Stimulated activated CD4-positive, alpha-beta T cell treated with anti-CD3 and anti-CD28 coated beads, Interleukin-4, amount 100 ng/mL, for 4 hours (primary cell): Measurements from ENCODE around the gene CNDP1.
"Not testable (repeated sequence)": the region's sequence is repeated elsewhere in the genome, so short reads cannot be mapped to it uniquely, and the experiment has no call there.

Source experiments
- DNase-seq, 2 experiments: peaks; one replicate each; pipeline ENCODE4 v3.0.0-alpha.2; 2020

CNDP1 gene

GRCh38 chr18:74534150-74534969 lies at the start of gene CNDP1:
CNDP1 (plus strand) TSS chr18:74534500; CDS start chr18:74534668, 168 bp downstream.
- DNase-seq: no peak

- DNase-seq: no peak
Measured at GRCh38 chr18:74486119-74486849, 48.0 kb upstream of the CNDP1 start.

- DNase-seq: no peak
Measured at GRCh38 chr18:74488354-74488753, 45.9 kb upstream of the CNDP1 start.

- DNase-seq: no peak
Measured at GRCh38 chr18:74488864-74489263, 45.4 kb upstream of the CNDP1 start.

DNA sequence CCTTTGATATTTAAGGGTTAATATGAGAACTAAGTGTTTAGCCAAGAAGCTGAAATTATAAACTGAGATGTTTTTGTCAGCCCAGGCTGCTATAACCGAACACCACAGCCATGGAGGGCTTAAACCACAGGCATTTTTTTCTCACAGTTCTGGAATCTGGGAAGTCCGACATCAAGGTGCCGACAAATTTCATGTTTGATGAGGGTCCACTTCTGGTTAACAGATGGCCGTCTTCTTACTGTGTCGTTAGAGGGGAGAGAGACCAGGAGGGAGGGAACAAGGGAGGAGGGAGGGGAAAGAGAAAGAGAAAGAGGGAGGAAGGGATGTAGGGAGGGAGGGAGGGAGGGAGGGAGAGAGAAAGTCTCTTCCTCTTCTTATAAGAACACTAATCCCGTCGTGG lies 44.6 kb upstream of the CNDP1 start:
- no peak for DNase-seq

DNA sequence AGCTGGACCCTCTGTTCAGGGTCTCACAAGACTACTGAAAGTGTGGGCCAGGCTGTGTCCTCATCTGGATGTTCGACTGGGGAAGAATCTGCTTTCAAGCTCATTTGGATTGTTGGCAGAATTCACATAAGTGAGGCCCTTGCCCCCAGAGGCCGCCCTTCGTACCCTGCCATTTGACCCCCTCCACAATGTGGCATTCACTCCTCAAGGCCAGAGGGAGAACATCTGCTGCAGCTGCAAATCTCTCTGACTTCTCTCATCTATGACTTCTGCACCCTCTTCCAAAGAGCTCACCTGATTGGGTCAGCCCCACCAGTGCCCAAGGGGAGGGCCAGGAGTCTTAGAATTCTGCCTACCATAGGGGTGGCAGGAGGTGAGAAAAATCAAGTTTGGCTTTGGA lies 42.0 kb upstream of the CNDP1 start:
- DNase-seq: no peak

- DNase-seq: peak in 1 of 2 experiments; percentile 59
Measured at GRCh38 chr18:74493689-74494088, 40.6 kb upstream of the CNDP1 start.

DNA sequence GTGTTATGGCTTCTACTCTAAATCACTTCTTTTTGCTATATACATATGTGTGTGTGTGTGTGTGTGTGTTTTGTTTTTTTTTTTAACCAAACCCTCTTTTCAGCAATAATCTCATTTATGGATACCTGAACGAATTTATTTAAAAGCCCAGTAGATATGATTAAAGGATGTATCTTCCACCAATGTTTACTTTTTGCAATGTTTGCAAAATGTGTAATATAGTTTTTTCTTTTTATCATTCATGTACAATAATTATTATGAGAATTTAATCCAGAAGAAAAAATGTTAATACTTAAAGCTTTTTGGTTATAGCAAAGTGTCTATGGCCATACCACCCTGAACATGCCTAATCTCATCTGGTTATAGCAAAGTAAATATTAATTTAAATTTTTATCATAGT lies 39.8 kb upstream of the CNDP1 start:
- DNase-seq: no peak

- DNase-seq: peak; percentile 98 to 100
Measured at GRCh38 chr18:74495581-74496507, 38.5 kb upstream of the CNDP1 start, which contains the start of gene CNDP2. CNDP2 (plus strand) TSS chr18:74496363; CDS start chr18:74499974, 3,611 bp downstream.

DNA sequence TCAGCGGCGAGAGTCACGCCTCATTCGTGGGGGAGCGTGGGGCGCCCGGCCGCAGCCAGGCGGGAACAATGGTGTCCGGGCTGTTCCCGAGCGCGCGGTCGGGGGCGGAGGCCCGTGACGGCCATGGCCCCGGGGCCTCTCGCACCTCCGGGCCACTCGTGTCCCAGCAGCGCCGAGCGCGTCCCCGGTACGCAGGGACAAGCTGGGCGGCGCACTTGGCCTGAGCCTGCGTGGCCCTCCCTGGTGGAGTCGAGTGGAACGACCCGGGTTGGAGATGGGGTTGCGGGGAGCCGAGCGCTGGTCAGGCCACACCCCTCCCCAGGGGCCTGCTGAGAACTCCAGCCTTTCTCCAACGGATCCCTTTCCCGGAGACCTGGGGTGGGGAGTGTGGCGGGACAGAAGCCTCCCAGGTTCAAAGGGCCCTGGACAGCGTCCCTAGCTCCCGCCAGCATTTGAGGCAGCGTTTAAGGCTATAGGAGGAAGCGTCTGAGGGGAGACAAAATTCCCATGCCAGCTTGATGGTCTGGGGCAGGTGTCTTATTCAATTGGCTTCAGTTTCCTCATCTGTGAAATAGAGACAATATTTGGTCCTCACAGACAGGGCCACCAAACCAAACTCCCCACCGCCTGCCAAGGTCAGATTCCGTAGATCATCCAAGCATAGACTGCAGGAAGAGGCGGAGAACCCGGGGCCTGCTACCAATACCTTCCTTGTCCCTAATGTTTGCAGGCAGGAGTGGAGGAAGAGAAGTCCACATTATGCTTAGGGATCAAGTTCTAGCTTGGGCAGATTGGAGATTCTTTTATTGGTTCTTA lies 37.6 kb upstream of the CNDP1 start:
- peak; percentile 25 to 30 for DNase-seq

- DNase-seq: no peak
Measured at GRCh38 chr18:74497324-74497676, 37.0 kb upstream of the CNDP1 start.

GRCh38 chr18:74497778-74498177 lies 36.5 kb upstream of the CNDP1 start:
- DNase-seq: no peak

GRCh38 chr18:74498712-74499627 lies 35.3 kb upstream of the CNDP1 start:
- DNase-seq: peak; percentile 71 to 81

GRCh38 chr18:74499633-74500032 lies 34.7 kb upstream of the CNDP1 start:
- DNase-seq: peak; percentile 21 to 51

DNA sequence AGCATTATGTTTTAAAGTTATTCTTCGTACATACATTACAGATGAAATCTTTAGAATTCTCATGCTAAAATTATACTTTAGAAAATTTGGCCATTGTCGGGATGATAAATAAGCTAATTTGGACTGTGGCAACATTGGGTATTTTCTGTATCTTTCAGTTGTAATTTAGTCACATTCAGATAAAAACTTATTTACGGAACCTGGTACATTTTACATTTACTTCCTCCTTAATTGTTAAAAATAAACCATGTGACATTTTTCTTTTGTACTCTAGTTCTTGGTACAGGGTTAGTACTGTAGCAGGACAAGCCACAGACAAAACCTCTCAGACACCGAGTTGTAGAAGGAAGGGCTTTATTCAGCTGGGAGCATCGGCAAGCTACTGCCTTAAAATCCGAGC lies 33.9 kb upstream of the CNDP1 start:
- DNase-seq: no peak

- DNase-seq: not testable (repeated sequence)
Measured at GRCh38 chr18:74500774-74501173, 33.5 kb upstream of the CNDP1 start.

DNA sequence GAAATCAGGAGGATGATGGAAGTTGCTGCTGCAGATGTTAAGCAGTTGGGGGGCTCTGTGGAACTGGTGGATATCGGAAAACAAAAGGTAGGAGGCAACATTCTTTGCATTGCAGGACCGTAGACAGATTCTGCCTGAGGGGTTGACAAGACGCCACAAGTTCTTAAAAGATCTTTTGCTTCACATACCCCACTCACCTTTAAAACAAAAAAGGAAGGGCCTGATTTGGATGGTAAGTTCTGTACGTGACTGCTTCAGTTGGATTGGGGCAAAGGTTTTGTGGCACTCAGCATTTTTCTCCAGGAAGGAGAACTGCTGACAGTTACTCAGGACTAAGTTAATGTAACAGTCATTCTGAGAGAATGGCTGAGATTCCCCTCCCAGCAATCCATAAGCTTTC lies 32.9 kb upstream of the CNDP1 start:
- no peak for DNase-seq

GRCh38 chr18:74503137-74503536 lies 31.2 kb upstream of the CNDP1 start:
- DNase-seq: no peak

- no peak for DNase-seq
Measured at GRCh38 chr18:74505776-74506175, 28.5 kb upstream of the CNDP1 start.

DNA sequence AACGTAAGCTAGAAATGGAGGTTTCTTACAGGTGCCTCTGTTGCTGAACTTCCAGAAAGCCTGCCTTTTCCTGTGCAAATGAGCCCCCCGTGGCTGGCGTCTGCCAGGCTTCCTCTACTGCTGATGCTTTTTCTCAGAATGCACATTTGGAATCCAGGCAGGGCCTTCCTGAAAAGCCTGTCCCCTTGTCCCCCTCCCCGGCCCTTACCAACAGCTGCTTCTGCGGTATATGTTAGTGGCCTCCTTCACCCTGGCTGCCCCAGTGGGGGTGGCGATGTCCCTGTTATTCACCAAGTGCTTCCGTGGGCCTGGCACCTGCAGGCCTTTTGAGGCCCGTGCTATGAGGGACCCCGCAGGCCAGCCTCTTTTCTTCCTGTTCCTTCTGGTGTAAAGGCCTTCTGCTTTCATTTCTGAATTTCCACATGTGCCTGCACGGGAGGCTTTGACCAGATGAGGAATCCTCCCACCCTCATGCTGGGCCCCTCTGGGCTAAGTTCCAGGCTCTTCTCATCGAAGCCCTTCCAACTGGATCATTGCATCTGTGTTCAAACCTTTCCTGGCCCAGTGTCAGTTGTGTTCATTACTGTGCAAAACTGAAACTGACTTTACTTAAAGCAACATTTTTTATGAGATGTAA lies 27.7 kb upstream of the CNDP1 start:
- DNase-seq: no peak
